CD4-positive, alpha-beta T cell treated with Interleukin-6 for 4 hours (primary cell): ENCODE measurements around the gene CFAP221.
"Not testable (repeated sequence)": the region's sequence is repeated elsewhere in the genome, so short reads cannot be mapped to it uniquely, and the experiment has no call there.

Source experiments
- DNase-seq: peaks from one replicate; pipeline ENCODE4 v3.0.0-alpha.2; 2020; ENCODE audit warnings: mixed read lengths

Gene CFAP221

DNA sequence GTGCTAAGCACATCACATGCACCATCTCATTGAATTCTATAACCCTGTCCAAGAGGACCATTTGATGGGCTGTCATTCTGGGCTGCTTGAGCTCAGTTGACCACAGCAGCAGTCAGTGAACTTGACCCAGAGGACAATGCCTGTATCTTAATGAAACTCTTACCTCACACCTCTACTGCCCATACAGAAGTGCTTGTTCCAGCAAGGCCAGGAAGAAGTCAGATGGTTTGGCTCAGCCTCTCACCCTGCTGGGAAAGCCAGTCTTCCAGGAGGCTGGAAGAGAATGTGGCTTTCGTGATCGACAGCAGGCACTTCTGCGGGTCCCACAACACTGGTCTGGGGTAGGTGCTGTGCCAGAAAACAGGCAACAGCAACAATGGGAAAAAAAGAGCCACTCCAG lies 47.3 kb downstream of the CFAP221 start:
- no peak for DNase-seq

DNA sequence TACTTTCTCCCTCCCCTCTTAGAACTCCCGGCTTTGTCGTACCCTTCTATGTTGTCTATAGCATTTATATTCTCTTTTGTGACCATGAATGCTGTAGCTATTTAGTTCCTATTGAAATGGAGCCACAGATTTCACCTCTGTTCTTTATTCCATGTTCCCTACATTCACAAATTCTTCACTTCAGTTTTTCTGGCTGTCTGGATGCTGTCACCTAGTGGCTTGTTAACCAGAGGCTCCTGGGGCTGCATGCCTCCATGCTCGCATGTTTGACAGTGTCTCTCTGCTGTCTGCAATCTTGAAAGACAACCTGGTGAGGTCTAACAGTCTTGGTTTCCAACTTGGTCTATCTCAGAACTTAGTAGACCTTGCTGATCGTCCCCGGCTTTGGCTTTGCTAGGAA lies 48.2 kb downstream of the CFAP221 start:
- DNase-seq = no peak

DNA sequence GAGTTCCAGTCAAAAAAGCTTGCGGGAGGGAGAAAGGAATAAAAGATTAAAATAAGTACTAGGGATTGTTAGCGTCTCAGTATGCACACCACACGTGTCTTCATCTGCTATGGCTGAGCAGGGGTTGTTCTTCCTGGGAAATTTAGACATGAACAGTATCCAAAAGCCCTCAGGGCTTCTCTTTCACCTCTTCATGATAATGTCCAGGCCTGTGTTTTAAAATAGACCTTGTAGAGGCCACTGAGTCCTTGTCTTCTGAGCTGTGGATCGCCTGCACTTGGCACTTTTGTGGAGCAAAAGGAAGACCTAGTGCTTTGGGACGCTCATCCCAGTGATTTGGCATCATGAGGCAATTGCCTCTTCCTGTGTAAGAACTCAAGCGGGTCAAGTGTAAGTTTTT lies 52.4 kb downstream of the CFAP221 start:
- DNase-seq = no peak

DNA sequence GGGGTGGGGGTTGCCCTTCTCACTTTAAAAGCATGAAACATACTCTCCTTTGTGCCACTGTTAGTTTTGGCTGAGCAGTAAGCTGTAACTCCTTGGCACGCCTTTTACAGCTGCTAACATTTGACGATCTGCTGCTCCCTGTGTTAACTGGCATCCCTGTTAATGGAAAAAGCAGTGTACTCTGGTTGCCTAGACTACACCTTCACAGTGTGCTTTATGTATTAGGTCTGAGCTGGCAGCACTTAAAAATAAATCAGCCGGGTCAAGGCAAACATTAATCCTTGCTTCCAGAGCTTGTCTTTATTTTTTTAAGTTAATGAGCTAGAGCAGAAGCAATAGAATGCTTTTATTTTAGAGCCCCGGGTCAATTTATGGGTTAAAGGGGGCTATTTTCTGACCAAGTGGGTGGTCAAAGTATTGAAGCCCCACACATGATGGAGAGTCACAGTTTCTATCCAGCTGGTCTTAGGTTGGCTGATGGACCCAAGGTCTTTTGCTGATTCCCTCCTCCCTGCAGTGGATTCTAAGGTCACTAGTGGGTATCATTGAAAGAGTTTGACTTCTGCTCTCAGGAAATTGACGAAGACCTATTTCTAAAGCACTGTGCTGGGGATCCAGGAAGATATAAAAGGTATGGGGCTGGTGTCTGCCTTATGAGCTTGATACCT lies 54.5 kb downstream of the CFAP221 start:
- DNase-seq = no peak

DNA sequence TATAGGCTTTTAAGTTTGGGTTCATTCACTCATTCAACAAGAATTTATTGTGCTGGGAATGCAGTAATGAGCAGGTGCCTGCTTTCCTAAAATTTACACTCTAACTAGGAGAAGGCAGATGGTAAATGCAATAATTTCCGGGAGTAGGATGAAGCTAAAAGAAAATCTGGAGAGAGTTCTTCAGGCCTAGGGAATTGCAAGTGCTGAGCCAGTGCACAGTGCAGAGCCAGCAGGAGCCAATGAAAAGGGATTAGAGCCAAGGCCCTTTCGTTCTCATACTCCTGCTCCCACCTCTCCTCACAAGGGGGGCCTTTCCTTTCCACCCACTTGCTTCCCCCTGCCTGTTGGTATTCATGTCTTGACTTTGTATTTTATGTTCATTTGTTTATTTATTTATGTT lies 55.1 kb downstream of the CFAP221 start:
- no peak for DNase-seq

DNA sequence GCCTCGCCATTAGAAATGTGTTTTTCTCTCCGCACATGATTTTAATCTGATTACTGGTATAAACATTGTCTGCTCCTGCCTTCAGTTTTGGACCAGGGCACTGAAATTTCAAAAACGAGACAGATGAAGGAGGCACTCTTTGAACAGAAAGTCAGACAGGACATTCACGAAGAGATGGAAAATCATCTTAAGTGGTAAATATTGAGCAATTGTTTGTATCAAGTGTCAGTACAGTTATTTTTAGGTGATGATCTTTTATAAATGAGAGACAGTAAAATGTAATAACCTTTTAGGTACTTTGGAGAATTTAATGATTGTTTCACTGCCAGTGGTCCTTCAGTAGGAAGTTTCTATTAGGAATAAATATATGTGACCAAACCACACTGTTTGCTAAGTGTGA lies 60.8 kb downstream of the CFAP221 start:
- DNase-seq = no peak

DNA sequence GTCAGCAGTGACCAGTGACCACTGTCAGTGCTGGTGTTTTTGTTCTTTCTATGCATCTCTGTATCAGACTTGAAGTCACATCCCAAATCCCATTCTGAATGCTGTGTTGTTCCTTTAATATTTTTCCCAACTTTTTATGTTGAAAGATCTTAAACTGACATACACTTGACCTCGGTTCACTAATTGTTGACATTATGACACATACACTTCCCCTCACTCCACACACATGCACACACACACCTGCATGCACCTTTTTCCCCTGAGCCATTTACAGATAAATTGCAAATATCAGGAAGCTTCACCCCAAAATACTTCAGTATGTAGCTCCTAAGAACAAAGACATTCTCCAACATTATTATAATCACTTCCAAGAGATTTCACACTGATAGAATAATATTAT lies 62.4 kb downstream of the CFAP221 start:
- no peak for DNase-seq

DNA sequence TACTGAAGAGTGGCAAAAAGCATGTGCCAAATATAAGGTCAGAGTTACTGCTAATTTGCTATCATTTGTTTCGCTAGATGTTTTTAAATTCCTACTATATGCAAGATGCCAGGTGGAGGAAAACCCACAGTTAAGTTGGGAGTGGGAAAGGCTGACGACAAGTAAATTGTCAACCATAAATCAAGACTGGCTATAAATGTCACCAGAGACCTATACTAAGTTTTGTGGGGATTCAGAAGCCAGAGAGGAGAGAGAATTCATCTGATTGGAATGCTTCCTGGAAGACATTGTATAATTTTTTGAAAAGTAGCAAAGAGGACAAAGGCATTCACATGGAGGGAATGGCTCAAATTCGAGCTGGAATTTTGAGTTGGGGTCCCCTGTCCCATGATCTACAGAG lies 64.3 kb downstream of the CFAP221 start:
- no peak for DNase-seq

DNA sequence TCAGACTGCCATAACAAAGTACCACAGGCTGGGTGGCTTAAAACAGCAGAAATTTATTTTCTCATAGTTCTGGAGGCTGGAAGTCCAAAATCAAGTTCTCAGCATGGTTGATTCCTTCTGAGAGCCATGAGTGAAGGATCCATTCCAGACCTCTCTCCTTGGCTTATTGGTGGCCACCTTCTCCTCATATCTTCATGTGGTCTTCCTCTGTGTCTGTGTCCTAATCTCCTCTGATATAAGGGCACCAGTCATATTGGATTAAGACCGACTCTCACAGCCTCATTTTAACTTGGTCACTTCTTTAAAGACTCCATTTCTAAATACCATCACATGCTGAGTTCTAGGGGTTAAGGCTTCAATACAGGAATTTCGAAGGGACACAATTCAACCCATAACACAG lies 65.1 kb downstream of the CFAP221 start:
- no peak for DNase-seq

DNA sequence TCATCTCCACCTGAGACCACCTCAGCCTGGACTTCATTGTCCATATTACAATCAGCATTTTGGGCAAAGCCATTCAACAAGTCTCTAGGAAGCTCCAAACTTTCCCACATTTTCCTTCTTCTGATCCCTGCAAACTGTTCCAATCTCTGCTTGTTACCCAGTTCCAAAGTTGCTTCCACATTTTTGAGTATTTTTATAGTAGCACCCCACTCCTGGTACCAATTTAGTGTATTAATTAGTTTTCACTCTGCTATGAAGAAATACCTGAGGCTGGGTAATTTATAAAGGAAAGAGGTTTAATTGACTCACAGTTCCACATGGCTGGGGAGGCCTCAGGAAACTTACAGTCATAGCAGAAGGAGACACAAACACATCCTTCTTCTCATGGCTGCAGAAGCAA lies 69.9 kb downstream of the CFAP221 start:
- DNase-seq = not testable (repeated sequence)

DNA sequence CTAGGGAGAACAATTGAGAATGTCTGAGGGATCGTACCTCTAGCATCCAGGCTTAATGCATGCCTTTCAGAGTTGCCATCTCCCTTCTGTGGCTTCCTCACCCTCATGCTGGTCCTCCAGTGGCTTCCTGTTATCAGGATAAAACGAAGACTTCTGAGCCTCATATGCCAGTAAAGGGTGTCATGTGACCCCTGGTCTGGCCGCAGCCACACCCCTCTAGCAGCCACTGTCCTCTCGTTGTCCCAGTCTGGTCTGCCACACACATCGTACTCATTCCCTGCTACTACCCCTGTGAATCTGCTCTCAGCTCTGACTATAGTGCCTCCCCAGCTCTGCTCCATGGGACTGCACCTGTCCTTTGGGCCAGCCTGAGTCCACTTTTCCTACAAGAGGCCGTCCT lies 72.2 kb downstream of the CFAP221 start:
- DNase-seq = no peak

DNA sequence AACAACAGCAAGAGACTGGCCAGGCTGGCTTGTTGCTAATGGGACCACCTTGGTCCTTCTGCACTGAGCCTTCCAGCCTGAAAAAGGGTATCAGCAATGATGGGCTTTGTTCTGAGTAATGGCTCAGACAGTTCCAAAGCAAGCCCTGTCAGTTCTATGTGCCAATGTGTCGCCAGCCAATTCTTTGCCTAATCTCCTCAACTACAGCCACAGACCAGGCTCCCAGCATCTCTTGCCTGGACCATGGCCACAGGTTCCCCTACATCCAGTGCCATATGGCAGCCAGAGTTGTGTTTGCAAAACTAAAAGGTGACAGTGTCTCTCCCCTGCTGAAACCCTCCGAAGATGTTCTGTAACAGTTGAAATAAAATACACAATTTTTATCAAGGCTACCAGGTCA lies 73.2 kb downstream of the CFAP221 start:
- no peak for DNase-seq

DNA sequence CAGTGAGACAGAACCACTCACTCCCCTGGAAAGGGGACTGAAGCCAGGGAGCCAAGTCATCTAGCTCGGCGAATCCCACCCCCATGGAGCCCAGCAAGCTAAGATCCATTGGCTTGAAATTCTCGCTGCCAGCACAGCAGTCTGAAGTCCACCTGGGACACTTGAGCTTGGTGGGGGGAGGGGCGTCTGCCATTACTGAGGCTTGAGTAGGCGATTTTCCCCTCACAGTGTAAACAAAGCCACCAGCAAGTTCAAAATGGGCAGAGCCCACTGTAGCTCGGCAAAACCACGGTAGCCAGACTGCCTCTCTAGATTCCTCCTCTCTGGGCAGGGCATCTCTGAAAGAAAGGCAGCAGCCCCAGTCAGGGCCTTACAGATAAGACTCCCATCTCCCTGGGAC lies 74.5 kb downstream of the CFAP221 start:
- DNase-seq = not testable (repeated sequence)

DNA sequence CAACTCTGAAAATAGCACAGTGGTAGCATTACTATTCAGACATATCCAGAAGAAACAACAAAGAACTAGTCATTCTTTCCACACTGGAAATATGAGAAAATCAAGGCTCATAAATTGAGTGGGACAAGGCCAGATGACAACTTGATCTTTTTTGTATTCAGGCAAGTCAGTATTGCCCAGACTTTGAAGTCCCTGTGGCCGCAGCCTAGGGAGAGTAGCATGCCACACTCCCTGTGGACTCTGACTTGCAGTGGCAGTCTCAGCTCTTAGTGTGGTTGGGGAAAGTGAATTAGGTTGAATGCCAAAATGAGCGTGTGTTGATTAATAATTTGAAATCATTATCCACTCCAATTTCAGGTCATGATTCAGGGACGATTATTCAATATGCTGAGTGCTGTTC lies 81.0 kb downstream of the CFAP221 start:
- no peak for DNase-seq

DNA sequence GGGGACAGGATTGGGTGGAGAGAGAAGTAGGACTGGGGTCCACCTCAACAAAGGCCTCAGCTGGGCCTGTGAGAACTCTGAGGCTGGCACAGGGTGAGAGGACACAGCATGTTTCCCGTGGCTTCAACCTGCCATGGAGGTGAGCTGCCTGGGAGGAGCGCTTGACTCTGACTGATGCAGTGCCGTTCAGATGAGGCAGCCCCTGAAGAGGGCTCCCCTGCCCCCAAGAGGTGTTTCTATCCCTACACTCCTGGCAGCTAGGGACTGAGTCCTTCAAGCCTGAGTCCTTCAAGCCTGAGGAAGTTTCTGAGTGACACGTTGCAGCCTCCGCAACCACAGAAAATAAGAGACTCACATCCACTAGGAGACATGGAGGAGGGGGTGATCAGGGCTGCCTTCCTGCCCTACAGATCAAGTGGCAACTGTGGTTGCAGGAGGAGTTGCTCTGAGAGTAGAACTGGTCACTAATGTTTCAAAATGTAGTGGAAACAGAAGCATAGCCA lies 85.1 kb downstream of the CFAP221 start:
- DNase-seq = no peak

DNA sequence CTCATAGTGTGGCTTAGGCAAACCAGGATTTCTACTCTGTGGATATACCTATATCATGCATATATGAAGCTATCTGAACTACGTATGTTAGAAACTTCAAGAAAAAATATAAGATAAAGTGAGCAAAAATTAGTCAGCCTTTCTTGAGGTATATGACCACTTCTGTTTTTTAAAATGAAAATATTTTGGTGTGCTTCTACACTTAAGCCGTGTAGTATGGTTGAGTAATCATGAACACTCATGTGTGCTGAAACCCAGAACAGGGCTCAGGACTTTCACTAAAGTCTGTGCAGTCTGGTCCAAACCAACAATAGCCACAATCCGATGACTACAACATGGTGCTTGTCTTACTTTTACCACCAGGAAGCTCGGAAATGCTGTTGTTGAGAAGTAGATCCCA lies 85.9 kb downstream of the CFAP221 start:
- DNase-seq = no peak

DNA sequence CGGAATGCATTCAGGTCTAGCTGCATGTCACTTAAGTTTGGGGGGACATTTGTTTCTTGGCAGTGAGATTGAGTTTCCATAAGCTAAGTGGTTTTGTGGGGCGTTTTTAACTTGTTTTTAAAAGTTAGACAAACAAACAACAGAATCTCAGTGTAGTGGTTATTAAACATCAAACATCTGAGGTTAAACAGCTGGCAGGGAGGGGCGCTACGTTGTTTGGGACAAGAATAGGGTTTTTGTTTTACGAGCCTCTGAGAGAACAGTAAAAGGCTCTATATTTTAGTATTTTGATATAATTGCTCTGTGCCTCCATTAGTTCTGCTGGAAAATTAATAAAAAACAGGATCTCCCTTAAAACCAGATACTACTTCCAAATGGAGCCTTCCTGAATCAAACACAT lies 93.1 kb downstream of the CFAP221 start:
- no peak for DNase-seq

DNA sequence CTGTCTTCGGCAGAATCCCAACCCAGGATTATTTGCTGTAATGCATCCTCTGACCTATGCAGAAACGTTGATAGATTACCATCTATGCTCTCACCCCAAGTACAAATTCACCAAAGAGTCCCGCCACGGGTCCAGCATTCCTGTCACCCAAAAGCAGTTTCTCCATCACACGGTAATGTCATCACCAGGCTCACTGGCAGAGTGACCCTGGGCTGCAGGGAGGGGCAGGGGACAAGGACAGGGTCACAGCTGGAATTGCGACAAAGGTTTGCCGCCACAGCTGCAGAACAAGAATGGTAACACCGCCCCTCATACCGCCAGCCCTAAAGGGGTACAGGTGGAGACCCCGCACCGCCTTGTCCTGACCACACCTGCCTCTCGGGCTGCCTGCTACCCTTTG lies 94.0 kb downstream of the CFAP221 start:
- DNase-seq = no peak

DNA sequence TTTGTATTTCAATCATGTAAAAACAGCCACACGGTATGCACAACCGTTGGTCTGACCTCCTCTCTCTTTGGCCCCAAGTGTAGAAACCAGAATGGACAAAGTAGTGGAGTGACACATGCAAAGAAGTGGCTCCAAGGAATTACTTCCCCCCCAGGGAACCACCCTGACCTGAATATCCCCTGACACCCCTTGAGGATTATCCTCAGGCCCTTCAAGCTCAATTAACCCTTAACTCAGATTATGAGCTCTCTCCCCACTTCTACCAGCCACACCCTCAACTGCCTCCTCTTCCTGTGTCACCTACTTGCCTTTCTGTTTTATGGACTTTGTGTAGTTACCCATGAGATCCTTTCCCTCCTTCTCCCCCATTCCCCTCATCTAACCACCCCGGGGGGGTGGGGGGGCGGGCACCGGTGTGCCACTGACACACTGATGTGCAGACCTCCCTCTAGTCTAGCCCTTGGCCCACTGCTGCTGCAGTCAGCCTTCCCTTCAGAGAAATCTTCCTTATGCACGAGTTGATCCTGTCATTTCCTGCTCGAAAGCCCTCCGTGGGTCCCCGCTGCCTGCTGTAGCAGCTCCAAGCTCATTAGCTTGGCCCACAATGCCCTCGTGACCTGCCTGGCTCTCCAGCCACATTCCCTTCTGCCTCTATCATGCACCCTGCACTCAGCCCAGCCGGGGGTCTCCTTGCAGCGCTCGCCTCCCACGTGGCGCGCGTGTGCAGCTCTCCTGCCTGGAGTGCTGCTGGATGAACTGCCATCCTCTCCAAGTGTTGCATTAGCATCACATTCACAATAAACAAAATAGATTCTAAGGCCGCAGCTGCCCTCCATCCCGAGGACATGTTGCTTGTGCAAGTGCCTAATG lies 94.7 kb downstream of the CFAP221 start:
- no peak for DNase-seq

DNA sequence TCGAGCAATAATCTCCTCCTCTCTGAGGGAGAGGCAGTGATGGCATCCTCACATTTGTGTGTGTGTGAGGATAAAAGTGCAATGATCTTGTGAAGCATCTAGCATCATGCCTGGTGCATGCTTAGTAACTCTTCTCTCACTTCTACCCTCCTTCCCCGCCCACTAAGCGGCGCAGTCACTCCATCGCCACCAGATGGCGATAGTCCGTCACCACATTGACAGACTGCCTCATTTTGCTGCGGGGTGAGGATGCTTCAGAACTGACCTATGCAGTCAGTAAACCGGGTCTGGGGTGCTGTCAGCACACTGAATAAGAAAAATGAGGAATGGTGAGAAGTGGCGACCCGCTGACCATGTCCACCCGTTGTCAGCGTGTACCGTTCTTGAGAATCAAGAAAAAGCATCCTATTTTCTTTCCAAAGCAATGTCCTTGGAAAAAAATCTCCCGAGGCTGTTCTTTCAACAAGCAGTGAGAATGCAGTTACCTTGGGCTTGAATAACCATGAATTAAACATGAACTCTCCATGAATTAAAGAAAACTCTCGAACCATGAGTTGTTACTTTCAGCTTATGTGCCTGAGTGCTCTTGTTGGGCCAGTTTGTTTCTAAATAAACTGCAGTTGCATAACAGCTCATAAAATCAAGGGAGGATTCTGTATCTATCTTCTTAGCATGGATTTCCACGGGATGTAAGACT lies 97.5 kb downstream of the CFAP221 start:
- DNase-seq = peak; percentile 76

DNA sequence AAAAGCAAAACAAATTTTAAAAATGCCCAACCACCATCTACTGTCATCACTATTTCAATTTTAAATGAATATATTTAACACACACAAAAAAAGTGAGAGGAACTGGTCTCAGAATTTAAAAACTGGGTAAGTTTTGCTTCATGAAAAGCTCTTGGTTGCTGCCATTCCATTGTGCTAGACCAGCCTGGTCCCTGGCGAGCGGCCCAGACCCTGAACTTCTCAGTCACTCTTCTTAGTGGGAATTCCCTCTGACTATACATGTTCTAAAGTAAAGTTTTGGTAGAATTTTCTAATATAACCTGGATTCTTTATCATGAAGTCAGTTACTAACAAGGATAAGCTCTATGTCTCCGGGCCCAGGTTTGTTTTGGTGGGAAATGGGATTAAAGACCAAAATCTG lies 99.9 kb downstream of the CFAP221 start:
- DNase-seq = no peak

DNA sequence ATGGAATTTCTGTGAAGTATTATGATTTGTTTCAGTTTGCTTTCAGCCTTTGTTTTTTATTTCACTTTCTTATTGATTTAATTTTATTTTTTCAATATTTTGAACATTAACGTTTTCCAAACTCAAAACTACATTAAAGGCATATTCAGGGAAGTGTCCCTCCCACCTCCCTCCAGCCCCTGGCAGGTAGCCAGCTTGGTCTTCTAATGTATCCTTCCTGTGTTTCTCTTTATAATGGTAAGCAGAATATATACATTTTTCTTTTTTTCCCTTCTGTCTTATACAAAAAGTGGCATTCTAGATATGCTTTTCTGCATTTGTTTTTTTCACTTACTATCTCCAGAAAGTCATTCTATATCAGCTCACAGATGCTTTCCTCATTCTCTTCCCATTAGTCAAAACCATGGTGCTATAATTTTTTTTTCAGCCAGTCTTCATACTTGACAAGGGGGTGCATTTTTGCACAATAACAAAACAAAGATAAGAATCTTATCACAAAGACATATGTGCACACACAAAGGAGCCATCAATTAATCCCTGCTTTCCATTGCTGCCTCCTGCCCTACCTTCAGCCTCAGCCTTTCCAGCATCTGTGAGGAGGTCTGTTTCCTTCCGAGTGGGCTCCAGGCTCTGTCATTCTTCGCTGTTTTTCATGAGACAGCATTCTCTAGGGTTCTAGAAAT lies 101.1 kb downstream of the CFAP221 start:
- DNase-seq = no peak

DNA sequence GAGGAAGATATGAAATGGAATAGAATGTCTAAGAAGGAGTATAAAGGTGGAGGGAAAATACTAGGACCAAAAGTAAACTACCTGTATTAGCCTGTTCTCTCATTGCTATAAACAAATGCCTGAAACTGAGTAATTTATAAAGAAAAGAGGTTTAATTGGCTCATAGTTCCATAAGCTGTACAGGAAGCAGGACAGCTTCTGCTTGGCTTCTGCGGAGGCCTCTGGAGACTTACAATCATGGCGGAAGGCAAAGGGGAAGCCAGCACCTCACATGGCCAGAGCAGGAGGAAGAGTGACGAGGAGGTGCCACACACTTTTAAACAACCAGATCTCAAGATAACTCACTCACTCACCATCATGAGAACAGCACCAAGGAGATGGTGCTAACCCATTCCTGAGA lies 101.9 kb downstream of the CFAP221 start:
- no peak for DNase-seq
